ENCODE measurements around the gene MCF2L.
"Not testable (repeated sequence)": the region's sequence is repeated elsewhere in the genome, so short reads cannot be mapped to it uniquely, and the experiment has no call there.

MCF2L gene

DNA sequence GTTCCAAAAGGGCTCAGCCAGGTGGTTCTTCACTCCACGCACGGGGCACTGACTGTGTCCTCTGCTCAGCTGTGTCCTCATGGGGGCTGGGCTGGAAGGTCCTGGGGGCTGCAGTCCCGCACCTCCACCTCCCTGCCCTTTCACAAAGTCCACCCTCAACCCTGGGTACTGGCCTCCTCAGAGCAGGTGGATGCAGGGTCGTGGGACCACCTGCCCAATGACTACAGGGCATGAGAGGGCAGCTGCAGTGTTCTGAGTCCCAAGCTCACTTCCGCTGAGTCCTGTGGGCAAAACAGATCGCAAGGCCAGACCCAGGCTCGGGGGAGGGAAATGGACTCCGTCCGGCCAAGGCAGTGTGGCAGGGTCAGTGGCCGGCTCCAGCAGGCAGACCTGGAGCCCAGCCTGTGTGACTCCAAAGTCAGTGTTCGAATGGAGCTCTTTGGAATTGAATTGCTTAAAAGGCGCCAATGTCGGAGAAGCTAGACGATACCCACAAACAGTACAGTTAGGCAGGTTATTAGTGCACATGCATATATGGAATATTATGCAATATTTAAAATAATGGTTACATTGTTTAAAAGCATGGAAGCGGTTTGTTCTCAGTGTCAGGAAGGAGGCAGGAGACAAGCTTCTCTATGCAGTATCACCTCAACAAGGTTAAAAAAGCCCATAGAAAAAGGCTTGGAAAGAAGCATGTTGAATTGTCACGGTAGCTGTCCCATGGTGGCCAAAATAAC is 54.8 kb downstream of the MCF2L start:
- FAIRE-seq (no peak), DNase-seq (ENCODE audit: insufficient read length) (no peak)
- TF ChIP-seq POLR2A (IDR thresholded peaks at IDR 0.05; ENCODE audit: low read depth, low read length) (no peak), POLR2AphosphoS5 (IDR thresholded peaks at IDR 0.05; ENCODE audit: low read depth, low read length) (no peak), TAF1 (IDR thresholded peaks at IDR 0.05; ENCODE audit: borderline replicate concordance, low read depth, low read length) (no peak)

DNA sequence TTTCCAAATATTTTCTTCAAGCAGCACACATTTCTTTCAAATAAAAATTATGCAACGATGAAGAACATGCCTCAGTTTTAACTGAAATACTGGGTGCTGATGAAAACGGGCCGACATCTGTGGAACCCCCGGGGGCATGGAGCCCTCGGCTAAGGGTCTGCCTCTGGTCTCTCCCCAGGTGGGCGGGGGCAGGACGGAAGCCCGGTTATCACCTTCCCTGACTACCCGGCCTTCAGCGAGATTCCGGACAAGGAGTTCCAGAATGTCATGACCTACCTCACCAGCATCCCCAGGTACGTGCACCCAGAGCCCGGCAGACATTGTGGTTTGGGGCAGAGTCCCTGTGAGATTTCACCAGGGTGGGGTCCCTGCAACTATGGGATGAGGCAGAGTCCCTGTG is 55.5 kb downstream of the MCF2L start:
- FAIRE-seq (no peak), DNase-seq (ENCODE audit: insufficient read length) (no peak)
- TF ChIP-seq POLR2AphosphoS5 (IDR thresholded peaks at IDR 0.05; ENCODE audit: low read depth, low read length), result no peak
- no peak for TF ChIP-seq POLR2A (IDR thresholded peaks at IDR 0.05; ENCODE audit: low read depth, low read length)
- TF ChIP-seq TAF1 (IDR thresholded peaks at IDR 0.05; ENCODE audit: borderline replicate concordance, low read depth, low read length), result no peak

GRCh38 chr13:113026391-113026910 is 57.4 kb downstream of the MCF2L start:
- TF ChIP-seq POLR2AphosphoS5 (IDR thresholded peaks at IDR 0.05; ENCODE audit: low read depth, low read length) (no peak), TAF1 (IDR thresholded peaks at IDR 0.05; ENCODE audit: borderline replicate concordance, low read depth, low read length) (no peak), POLR2A (IDR thresholded peaks at IDR 0.05; ENCODE audit: low read depth, low read length) (no peak)
- DNase-seq (ENCODE audit: insufficient read length) (no peak), FAIRE-seq (no peak)

DNA sequence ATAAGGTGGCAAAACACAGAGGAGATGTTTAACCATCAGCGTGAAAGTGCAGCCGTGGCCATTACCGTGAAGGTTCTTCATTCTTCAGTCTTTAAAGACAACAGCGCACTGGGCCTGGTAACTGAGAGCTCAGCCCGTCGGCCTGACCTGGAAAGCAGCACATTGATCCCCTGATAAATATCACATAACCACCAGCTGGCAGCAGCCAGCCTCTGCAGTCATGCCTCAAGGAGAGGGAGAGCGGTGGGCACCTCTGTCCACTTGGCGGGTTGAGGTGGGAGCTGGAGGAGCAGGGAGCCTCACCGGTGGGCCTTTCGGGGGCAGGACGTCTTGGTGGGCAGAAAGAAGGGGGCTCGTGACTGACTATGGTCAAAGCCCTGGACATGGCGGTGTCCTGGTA is 58.1 kb downstream of the MCF2L start:
- TF ChIP-seq TAF1 (IDR thresholded peaks at IDR 0.05; ENCODE audit: borderline replicate concordance, low read depth, low read length) (no peak), POLR2A (IDR thresholded peaks at IDR 0.05; ENCODE audit: low read depth, low read length) (no peak), POLR2AphosphoS5 (IDR thresholded peaks at IDR 0.05; ENCODE audit: low read depth, low read length) (no peak)
- DNase-seq (ENCODE audit: insufficient read length) (no peak), FAIRE-seq (no peak)

DNA sequence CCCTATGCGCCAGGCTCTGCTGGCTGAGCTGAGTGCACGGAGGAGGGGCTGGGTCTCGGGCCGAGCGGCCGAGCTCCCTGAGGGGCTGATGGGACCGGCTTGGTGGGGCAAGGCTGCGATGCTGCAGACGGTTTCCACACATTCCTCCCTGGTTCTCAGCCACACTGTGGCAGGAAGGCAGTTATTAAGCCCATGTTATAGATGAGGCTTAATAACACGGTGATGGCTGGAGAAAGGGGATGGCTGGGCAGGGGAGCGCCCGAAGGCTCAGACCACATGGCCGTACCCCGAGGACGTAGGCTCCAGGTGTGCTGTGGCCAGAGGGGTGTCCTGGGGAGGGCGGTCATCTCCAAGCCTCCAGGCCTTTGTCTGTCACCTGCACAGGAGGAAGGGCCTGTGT is 58.6 kb downstream of the MCF2L start:
- TF ChIP-seq POLR2A (IDR thresholded peaks at IDR 0.05; ENCODE audit: low read depth, low read length) (no peak), TAF1 (IDR thresholded peaks at IDR 0.05; ENCODE audit: borderline replicate concordance, low read depth, low read length) (no peak)
- no peak for DNase-seq (ENCODE audit: insufficient read length)
- FAIRE-seq, result no peak

- FAIRE-seq, result no peak
- DNase-seq (ENCODE audit: insufficient read length), result no peak
- TF ChIP-seq POLR2AphosphoS5 (IDR thresholded peaks at IDR 0.05; ENCODE audit: low read depth, low read length), result no peak
- no peak for TF ChIP-seq POLR2A (IDR thresholded peaks at IDR 0.05; ENCODE audit: low read depth, low read length)
- no peak for TF ChIP-seq TAF1 (IDR thresholded peaks at IDR 0.05; ENCODE audit: borderline replicate concordance, low read depth, low read length)
Observed at GRCh38 chr13:113028336-113029060, 59.5 kb downstream of the MCF2L start.

DNA sequence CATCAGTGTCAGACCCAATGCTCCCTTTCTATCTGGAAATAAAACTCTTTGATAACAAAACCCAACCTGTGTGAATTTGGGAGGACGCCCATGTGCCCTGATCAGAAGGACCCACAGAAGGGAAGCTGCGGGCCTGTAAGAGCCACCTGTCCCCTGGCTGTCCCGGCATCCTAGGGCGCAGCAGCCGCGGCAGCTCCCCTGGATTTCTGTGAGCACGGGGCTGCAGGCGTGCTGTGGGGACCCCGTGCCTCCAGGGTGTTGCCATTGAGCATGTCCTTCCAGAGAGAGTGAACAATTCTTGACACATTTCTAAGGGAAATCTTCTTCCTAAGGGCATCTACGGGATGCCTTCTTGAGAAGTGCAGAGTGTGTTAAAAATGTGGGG is 60.0 kb downstream of the MCF2L start:
- no peak for DNase-seq (ENCODE audit: insufficient read length)
- no peak for FAIRE-seq
- no peak for TF ChIP-seq TAF1 (IDR thresholded peaks at IDR 0.05; ENCODE audit: borderline replicate concordance, low read depth, low read length)
- no peak for TF ChIP-seq POLR2A (IDR thresholded peaks at IDR 0.05; ENCODE audit: low read depth, low read length)
- TF ChIP-seq POLR2AphosphoS5 (IDR thresholded peaks at IDR 0.05; ENCODE audit: low read depth, low read length), result no peak

GRCh38 chr13:113029487-113030258 is 60.7 kb downstream of the MCF2L start:
- no peak for TF ChIP-seq POLR2AphosphoS5 (IDR thresholded peaks at IDR 0.05; ENCODE audit: low read depth, low read length)
- TF ChIP-seq TAF1 (IDR thresholded peaks at IDR 0.05; ENCODE audit: borderline replicate concordance, low read depth, low read length), result no peak
- TF ChIP-seq POLR2A (IDR thresholded peaks at IDR 0.05; ENCODE audit: low read depth, low read length), result no peak
- FAIRE-seq, result no peak
- no peak for DNase-seq (ENCODE audit: insufficient read length)

- not testable (repeated sequence) for DNase-seq (ENCODE audit: insufficient read length); FAIRE-seq
Observed at GRCh38 chr13:113030259-113030640, 61.2 kb downstream of the MCF2L start.

GRCh38 chr13:113031465-113031864 is 62.5 kb downstream of the MCF2L start:
- DNase-seq (ENCODE audit: insufficient read length) (no peak), FAIRE-seq (no peak)
- TF ChIP-seq TAF1 (IDR thresholded peaks at IDR 0.05; ENCODE audit: borderline replicate concordance, low read depth, low read length), result no peak
- no peak for TF ChIP-seq POLR2A (IDR thresholded peaks at IDR 0.05; ENCODE audit: low read depth, low read length)
- TF ChIP-seq POLR2AphosphoS5 (IDR thresholded peaks at IDR 0.05; ENCODE audit: low read depth, low read length), result no peak

DNA sequence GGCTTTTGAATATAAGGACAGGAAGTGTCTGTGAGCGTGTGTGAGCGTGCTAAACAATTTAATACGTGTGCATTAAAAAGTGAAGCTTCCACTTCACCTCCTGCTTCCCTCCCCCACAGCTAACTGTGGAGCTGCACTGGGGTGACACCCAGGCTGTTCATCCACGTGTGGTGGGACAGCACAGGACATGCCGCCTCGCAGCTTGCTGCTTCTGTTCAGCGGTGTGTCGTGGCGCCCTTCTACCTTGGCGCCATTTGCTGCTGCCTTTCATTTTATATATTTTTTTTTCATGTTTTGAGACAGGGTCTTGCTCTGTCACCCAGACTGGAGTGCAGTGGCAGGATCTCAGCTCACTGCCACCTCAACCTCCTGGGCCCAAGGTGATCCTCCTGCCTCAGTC is 63.3 kb downstream of the MCF2L start:
- TF ChIP-seq TAF1 (IDR thresholded peaks at IDR 0.05; ENCODE audit: borderline replicate concordance, low read depth, low read length) (no peak), POLR2AphosphoS5 (IDR thresholded peaks at IDR 0.05; ENCODE audit: low read depth, low read length) (no peak), POLR2A (IDR thresholded peaks at IDR 0.05; ENCODE audit: low read depth, low read length) (no peak)
- DNase-seq (ENCODE audit: insufficient read length) (no peak), FAIRE-seq (no peak)
